SK-N-SH treated with all-trans-retinoic acid at 6 μM for 48 hours (cell line): ENCODE data around the gene RBFOX2.
A peak's percentile ranks its signal among the peaks of the same experiment; 100 is the strongest.

Source experiments
- ATAC-seq: fragments of 200-7000 bp; cut with Tn5 transposase; 3 replicates; pipeline ENCODE4 v1.9.1; 2020; ENCODE audit warnings: mild to moderate bottlenecking, moderate library complexity
- ARNTL ChIP-seq: fragments of 450-650 bp; formaldehyde crosslinking; IDR thresholded peaks from 2 replicates; pipeline ENCODE4 v1.5.0; 2020; ENCODE audit warnings: low read depth, mild to moderate bottlenecking, moderate library complexity, borderline replicate concordance
- BACH2 ChIP-seq: fragments of 250-450 bp; sonication (Bioruptor Pico); IDR thresholded peaks from 2 replicates; pipeline ENCODE4 v1.9.0; 2021; ENCODE audit warnings: mild to moderate bottlenecking, borderline replicate concordance
- CSDC2 ChIP-seq: fragments of 250-450 bp; sonication (Bioruptor Pico); IDR thresholded peaks from 2 replicates; pipeline ENCODE4 v1.5.0; 2020; ENCODE audit warnings: mild to moderate bottlenecking, moderate library complexity
- ESRRG ChIP-seq: fragments of 250-450 bp; sonication (Bioruptor Pico); IDR thresholded peaks from 2 replicates; pipeline ENCODE4 v1.6.1; 2021; ENCODE audit warnings: mild to moderate bottlenecking
- GLIS3 ChIP-seq: fragments of 250-450 bp; sonication (Bioruptor Pico); IDR thresholded peaks from 2 replicates; pipeline ENCODE4 v1.5.0; 2020; ENCODE audit warnings: mild to moderate bottlenecking, moderate library complexity
- ISL1 ChIP-seq: fragments of 250-450 bp; sonication (Bioruptor Pico); IDR thresholded peaks from 2 replicates; pipeline ENCODE4 v2.1.2; 2022; ENCODE audit warnings: mild to moderate bottlenecking, moderate library complexity
- OSR1 ChIP-seq: fragments of 250-450 bp; sonication (Bioruptor Pico); IDR thresholded peaks from 2 replicates; pipeline ENCODE4 v1.8.0; 2022; ENCODE audit warnings: moderate library complexity, mild to moderate bottlenecking, inconsistent platforms
- PPARA ChIP-seq: fragments of 250-450 bp; sonication (Bioruptor Pico); IDR thresholded peaks from 2 replicates; pipeline ENCODE4 v1.5.0; 2020; ENCODE audit warnings: mild to moderate bottlenecking, borderline replicate concordance
- RARB ChIP-seq: fragments of 250-450 bp; sonication (Bioruptor Pico); IDR thresholded peaks from 2 replicates; pipeline ENCODE4 v1.8.0; 2021; ENCODE audit warnings: mild to moderate bottlenecking, moderate library complexity
- TCF4 ChIP-seq: fragments of 250-450 bp; sonication (Bioruptor Pico); IDR thresholded peaks from 2 replicates; pipeline ENCODE4 v1.8.0; 2021; ENCODE audit warnings: mild to moderate bottlenecking, moderate library complexity, borderline replicate concordance
- TOX ChIP-seq: fragments of 250-450 bp; sonication (Bioruptor Pico); IDR thresholded peaks from 2 replicates; pipeline ENCODE4 v1.8.0; 2021; ENCODE audit warnings: mild to moderate bottlenecking, moderate library complexity, borderline replicate concordance
- ZC3H10 ChIP-seq: fragments of 250-450 bp; sonication (Bioruptor Pico); IDR thresholded peaks from 2 replicates; pipeline ENCODE4 v1.5.1; 2021; ENCODE audit warnings: mild to moderate bottlenecking, moderate library complexity
- ZFP3 ChIP-seq: fragments of 250-450 bp; sonication (Bioruptor Pico); IDR thresholded peaks from 2 replicates; pipeline ENCODE4 v1.5.0; 2020; ENCODE audit warnings: mild to moderate bottlenecking, moderate library complexity
- ZFP30 ChIP-seq: fragments of 450-650 bp; formaldehyde crosslinking; IDR thresholded peaks from 2 replicates; pipeline ENCODE4 v1.5.0; 2022; ENCODE audit warnings: mild to moderate bottlenecking, moderate library complexity
- ZNF565 ChIP-seq: fragments of 450-650 bp; formaldehyde crosslinking; conservative IDR thresholded peaks from 2 replicates; pipeline ENCODE4 v1.5.0; 2020; ENCODE audit warnings: low read depth, mild to moderate bottlenecking, moderate library complexity
- ZNF70 ChIP-seq: fragments of 450-650 bp; formaldehyde crosslinking; IDR thresholded peaks from 2 replicates; pipeline ENCODE4 v1.5.0; 2020; ENCODE audit warnings: mild to moderate bottlenecking, moderate library complexity
- ZNF8 ChIP-seq: fragments of 450-650 bp; formaldehyde crosslinking; IDR thresholded peaks from 2 replicates; pipeline ENCODE4 v1.5.0; 2020; ENCODE audit warnings: mild to moderate bottlenecking, moderate library complexity
- TF ChIP-seq, protein P1 (sequence below): fragments of 250-450 bp; sonication (Bioruptor Pico); IDR thresholded peaks from 2 replicates; pipeline ENCODE4 v1.8.0; 2020; ENCODE audit warnings: mild to moderate bottlenecking, moderate library complexity, borderline replicate concordance
- TF ChIP-seq, protein P2 (sequence below): fragments of 250-450 bp; sonication (Bioruptor Pico); IDR thresholded peaks from 2 replicates; pipeline ENCODE4 v1.8.0; 2021; ENCODE audit warnings: low read depth, mild to moderate bottlenecking, moderate library complexity, borderline replicate concordance
- TF ChIP-seq, protein P3 (sequence below): fragments of 250-450 bp; sonication (Bioruptor Pico); IDR thresholded peaks from 2 replicates; pipeline ENCODE4 v1.5.1; 2021; ENCODE audit warnings: mild to moderate bottlenecking, moderate library complexity
- TF ChIP-seq, protein P4 (sequence below): fragments of 250-450 bp; sonication (Bioruptor Pico); IDR thresholded peaks from 2 replicates; pipeline ENCODE4 v1.5.1; 2020; ENCODE audit warnings: low read depth, mild to moderate bottlenecking, moderate library complexity

The RBFOX2 gene

DNA sequence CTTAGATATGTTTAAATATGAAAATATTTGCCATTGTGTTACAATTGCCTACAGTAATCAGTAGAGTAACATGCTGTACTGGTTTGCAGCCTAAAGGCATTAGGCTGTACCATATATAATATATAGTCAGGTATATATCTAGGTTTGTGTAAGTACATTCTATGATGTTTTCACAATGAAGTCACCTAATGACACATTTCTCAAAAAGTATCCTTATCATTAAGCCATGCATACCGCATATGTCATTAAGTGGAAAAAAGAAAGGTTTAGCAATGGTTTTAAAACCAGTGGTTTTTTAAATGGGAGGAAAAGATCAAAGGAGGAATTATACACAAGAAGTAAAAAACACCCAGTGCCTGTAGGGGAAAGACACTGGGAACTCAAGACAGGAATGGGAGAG, 122.7 kb downstream of the RBFOX2 start:
- TF ChIP-seq RARB (CRISPR knock-in tag) (no peak), ESRRG (CRISPR knock-in tag) (no peak), ZNF70 (no peak), PPARA (no peak), ZFP30 (CRISPR knock-in tag) (no peak), ZC3H10 (no peak)
- TF ChIP-seq, protein P1, sequence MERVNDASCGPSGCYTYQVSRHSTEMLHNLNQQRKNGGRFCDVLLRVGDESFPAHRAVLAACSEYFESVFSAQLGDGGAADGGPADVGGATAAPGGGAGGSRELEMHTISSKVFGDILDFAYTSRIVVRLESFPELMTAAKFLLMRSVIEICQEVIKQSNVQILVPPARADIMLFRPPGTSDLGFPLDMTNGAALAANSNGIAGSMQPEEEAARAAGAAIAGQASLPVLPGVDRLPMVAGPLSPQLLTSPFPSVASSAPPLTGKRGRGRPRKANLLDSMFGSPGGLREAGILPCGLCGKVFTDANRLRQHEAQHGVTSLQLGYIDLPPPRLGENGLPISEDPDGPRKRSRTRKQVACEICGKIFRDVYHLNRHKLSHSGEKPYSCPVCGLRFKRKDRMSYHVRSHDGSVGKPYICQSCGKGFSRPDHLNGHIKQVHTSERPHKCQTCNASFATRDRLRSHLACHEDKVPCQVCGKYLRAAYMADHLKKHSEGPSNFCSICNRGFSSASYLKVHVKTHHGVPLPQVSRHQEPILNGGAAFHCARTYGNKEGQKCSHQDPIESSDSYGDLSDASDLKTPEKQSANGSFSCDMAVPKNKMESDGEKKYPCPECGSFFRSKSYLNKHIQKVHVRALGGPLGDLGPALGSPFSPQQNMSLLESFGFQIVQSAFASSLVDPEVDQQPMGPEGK (CRISPR knock-in tag): no peak
- TF ChIP-seq, protein P2, sequence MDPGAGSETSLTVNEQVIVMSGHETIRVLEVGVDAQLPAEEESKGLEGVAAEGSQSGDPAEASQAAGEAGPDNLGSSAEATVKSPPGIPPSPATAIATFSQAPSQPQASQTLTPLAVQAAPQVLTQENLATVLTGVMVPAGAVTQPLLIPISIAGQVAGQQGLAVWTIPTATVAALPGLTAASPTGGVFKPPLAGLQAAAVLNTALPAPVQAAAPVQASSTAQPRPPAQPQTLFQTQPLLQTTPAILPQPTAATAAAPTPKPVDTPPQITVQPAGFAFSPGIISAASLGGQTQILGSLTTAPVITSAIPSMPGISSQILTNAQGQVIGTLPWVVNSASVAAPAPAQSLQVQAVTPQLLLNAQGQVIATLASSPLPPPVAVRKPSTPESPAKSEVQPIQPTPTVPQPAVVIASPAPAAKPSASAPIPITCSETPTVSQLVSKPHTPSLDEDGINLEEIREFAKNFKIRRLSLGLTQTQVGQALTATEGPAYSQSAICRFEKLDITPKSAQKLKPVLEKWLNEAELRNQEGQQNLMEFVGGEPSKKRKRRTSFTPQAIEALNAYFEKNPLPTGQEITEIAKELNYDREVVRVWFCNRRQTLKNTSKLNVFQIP (CRISPR knock-in tag): no peak
- TF ChIP-seq, all 23 proteins: peak for 0
- ATAC-seq: no peak

DNA sequence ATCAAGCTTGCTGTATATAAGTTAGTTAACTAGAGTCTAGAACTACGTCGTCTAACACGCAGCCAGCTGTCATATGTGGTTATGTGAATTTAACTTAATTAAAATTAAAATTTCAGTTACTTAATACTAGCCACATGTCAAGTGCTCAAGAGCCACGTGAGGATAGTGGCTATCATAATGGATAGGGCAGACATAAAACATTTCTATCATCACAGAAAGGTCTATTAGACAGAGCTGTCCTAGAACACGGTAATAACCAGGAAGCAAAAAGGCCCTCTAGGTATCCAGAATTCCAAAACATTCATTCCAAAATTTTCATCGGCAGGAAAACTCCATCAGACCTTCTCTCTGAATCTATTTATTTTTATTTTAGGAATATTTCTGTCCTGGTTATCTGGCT, 123.9 kb downstream of the RBFOX2 start:
- no peak for ATAC-seq
- TF ChIP-seq, protein P3, sequence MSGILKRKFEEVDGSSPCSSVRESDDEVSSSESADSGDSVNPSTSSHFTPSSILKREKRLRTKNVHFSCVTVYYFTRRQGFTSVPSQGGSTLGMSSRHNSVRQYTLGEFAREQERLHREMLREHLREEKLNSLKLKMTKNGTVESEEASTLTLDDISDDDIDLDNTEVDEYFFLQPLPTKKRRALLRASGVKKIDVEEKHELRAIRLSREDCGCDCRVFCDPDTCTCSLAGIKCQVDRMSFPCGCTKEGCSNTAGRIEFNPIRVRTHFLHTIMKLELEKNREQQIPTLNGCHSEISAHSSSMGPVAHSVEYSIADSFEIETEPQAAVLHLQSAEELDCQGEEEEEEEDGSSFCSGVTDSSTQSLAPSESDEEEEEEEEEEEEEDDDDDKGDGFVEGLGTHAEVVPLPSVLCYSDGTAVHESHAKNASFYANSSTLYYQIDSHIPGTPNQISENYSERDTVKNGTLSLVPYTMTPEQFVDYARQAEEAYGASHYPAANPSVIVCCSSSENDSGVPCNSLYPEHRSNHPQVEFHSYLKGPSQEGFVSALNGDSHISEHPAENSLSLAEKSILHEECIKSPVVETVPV (CRISPR knock-in tag): no peak
- TF ChIP-seq BACH2 (CRISPR knock-in tag) (no peak), TCF4 (CRISPR knock-in tag) (no peak)

DNA sequence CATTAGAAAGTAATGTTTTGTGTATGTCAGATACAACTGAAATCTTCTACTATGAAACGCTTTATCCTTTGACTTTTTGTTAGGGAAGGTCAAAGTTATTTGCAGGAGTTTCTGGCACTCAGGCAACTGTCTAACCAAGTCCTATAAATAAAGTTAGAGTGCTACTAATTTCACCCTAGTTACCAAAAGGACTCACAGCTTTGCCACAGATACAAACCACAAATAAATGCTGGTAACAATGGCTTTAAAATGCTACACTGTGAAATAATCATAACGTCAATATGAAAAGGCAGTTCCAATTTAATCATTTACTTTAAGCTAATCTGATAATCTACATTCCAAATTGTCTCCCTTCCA, 124.3 kb downstream of the RBFOX2 start:
- no peak for ATAC-seq
- TF ChIP-seq ISL1: 0 out of 2 replicates have a peak, but pooled peaks have one; percentile 7
- no peak for TF ChIP-seq OSR1 (CRISPR knock-in tag)

DNA sequence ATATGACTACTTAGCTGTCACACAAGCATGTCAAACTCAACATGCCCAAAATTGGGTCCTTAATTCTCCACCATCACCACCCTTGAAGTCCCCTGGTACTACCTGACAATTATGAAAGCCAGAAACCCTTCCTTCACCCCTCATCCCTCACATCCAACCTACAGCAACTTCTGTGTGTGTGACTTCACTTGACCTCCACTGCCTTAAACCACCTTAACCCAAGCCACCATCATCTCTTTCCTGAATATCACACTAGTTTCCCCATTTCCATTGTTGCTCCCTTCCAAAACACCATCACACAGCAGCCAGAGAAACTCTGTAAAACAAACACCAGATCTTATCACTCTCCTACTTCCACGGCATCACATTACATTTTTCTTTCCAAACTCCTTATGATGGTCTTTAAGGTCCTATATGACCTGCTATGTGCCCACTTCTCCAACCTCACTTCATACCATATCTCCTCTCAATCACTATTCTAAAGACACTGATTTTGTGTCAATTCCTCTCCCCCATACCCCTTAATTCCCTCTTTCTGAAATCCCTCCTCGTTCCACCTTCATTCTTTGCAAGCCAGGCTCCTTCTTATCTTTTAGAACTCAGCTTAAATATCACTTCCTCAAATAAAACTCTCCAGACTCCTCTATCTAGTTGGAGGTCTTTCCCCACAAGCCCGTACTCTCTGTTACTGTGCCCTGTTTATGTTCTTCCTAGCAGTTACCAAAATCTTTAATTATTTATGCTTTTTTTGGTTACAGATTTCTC, 124.9 kb downstream of the RBFOX2 start:
- no peak for ATAC-seq
- no peak for TF ChIP-seq ZNF70
- TF ChIP-seq ZNF565 (CRISPR knock-in tag): no peak
- TF ChIP-seq ARNTL (CRISPR knock-in tag): no peak
- TF ChIP-seq BACH2 (CRISPR knock-in tag): no peak
- no peak for TF ChIP-seq ZNF8 (CRISPR knock-in tag)
- TF ChIP-seq ZFP3 (CRISPR knock-in tag): no peak
- no peak for TF ChIP-seq ESRRG (CRISPR knock-in tag)
- no peak for TF ChIP-seq TOX
- TF ChIP-seq, protein P2 (CRISPR knock-in tag): no peak
- TF ChIP-seq, protein P3 (CRISPR knock-in tag): no peak
- no peak for TF ChIP-seq CSDC2 (CRISPR knock-in tag)
- no peak for TF ChIP-seq GLIS3
- TF ChIP-seq OSR1 (CRISPR knock-in tag): no peak
- TF ChIP-seq, protein P4, sequence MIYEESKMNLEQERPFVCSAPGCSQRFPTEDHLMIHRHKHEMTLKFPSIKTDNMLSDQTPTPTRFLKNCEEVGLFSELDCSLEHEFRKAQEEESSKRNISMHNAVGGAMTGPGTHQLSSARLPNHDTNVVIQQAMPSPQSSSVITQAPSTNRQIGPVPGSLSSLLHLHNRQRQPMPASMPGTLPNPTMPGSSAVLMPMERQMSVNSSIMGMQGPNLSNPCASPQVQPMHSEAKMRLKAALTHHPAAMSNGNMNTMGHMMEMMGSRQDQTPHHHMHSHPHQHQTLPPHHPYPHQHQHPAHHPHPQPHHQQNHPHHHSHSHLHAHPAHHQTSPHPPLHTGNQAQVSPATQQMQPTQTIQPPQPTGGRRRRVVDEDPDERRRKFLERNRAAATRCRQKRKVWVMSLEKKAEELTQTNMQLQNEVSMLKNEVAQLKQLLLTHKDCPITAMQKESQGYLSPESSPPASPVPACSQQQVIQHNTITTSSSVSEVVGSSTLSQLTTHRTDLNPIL (CRISPR knock-in tag): no peak
- TF ChIP-seq RARB (CRISPR knock-in tag): no peak
- TF ChIP-seq ZC3H10: no peak
- TF ChIP-seq TCF4 (CRISPR knock-in tag): no peak
- TF ChIP-seq ZFP30 (CRISPR knock-in tag): no peak
- TF ChIP-seq, protein P1 (CRISPR knock-in tag): no peak
- TF ChIP-seq ISL1: no peak
